Measurements from ENCODE around the gene CYB5A. TPM values are rescaled to one million over a fixed set of nuclear protein-coding genes. Genes with fewer than 3 reads are reported as not detected.
"Not testable (repeated sequence)": the region's sequence is repeated elsewhere in the genome, so short reads cannot be mapped to it uniquely, and the experiment has no call there.

The CYB5A gene
- total RNA-seq, 2 experiments from 2014 or later = 48.5 to 51.5 TPM

DNA sequence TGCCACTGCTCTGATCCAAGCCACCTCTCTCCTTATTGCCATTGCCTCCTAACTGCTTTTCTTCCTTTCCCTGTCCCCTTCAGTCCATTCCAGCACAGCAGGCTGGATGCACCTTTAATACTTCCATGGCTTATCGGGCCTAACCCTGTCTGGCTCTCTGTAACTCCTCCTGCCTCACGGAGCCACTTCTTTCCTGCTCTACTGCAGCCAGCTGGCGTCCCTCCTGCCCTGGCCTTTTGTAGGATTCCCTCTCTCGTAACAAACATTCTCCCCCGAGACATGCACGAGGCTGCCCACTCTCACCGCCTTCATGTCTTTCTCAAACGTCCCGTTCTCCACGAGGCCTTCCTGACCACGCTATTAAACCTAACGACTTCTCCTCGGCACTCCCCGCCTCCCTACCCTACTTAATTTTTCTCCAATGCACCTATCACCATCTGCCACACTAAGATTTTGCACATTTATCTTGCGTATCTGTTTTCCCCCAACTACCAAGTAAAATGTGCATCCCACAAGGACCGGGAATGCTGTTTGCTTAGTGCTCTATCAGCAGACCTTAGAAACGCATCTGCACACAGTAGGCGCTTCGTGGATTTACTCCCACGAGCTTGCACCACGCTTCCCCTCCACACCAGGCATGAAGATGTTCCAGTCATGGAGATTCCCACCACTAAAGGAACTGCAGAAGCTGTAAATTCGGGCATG lies 23.1 kb upstream of the CYB5A start:
- H3K9me3 Mint-ChIP-seq = no peaks in the 10 kb centered on the region
- H3K4me3 Mint-ChIP-seq = no peak overlapping the region
- H3K27ac Mint-ChIP-seq = no peak overlapping the region
- no peaks in the 10 kb centered on the region for H3K4me1 Mint-ChIP-seq
- no peak for DNase-seq
- H3K27me3 Mint-ChIP-seq = peaks cover 5% of the 10 kb centered on the region
- no peaks in the 10 kb centered on the region for H3K36me3 Mint-ChIP-seq

DNA sequence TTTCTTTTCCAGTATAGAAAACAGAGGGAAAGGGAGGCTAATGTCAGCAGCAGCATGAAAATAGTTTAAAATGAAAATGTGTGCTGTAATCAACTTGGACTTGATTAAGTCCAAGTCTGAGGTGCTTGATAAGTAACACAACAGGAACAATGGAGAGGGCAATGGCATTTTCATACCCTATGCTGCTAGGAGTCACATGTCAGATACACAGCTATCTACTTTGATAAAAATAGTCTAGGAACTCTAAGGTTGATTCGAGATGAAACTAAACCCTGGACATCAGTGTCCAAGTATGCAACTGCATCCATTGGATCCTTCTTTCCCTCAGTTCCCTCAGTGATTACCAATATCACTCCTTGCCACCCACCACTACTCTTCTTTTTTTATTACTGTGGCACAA lies 19.2 kb upstream of the CYB5A start:
- H3K36me3 Mint-ChIP-seq = no peaks in the 10 kb centered on the region
- no peaks in the 10 kb centered on the region for H3K9me3 Mint-ChIP-seq
- no peaks in the 10 kb centered on the region for H3K4me1 Mint-ChIP-seq
- H3K27me3 Mint-ChIP-seq = peaks cover 23% of the 10 kb centered on the region
- H3K27ac Mint-ChIP-seq = no peak overlapping the region
- H3K4me3 Mint-ChIP-seq = no peak overlapping the region
- no peak for DNase-seq

DNA sequence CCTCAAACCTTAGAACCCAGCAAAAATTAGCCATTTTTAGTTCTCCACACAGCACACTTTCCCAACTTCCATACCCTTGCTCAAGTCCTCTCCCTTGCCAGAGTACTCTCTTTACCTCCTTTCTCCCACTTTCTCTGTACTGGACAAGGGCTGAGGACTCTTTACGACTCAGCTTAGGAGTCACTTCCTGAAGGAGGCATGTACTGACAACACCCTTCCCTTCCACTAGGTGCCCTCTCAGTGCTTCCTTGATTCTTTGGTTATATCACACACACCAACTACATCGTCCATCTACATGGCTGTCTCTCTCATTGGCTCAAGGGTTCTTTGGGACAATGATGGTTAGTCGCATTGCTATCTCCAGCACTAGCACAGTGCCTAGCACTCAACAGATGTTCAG lies 18.6 kb upstream of the CYB5A start:
- no peaks in the 10 kb centered on the region for H3K36me3 Mint-ChIP-seq
- peaks cover 23% of the 10 kb centered on the region for H3K27me3 Mint-ChIP-seq
- no peaks in the 10 kb centered on the region for H3K4me1 Mint-ChIP-seq
- no peaks in the 10 kb centered on the region for H3K9me3 Mint-ChIP-seq
- no peak overlapping the region for H3K27ac Mint-ChIP-seq
- no peak overlapping the region for H3K4me3 Mint-ChIP-seq
- no peak for DNase-seq

DNA sequence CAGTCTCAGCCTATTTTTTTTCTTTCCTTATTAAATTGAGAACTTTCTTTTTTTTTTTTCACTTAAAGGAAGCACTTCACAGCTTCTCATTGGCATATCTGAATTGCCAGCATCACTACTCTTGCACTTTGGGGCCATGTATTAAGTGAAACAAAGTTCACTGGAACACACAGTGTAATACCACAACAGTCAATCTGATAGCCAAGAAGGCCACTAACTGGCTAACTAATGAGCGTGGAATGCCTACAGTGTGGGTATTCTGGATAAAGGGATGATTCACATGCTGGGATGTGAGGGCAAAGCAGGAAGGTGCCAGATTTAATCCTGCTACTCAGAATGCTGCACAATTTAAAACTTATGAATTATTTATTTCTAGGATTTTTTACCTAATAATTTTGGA lies 12.2 kb upstream of the CYB5A start:
- H3K27me3 Mint-ChIP-seq = peaks cover 41% of the 10 kb centered on the region

DNA sequence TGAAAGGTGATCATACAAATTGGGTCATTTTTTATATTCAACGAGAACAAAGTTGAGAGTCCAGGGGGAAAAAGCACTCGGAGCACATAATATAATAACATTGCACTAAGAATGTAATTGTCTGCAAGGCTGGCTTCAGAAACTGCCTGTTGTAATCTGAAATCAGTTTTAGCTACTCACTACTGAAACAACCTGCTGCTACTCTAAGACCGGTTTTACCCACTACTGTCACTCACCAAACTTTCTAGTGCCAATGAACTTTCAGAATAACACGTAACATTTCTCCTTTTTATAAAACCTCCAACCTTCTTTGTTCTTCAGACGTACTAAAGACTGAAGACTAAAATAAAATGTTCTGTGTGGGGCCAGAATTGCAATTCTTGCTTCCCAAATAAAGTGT lies 11.5 kb upstream of the CYB5A start:
- H3K27ac Mint-ChIP-seq = no peak overlapping the region
- H3K27me3 Mint-ChIP-seq = peaks cover 47% of the 10 kb centered on the region
- DNase-seq = no peak

More for the DNA sequence above, 12.2 kb upstream of the CYB5A start:
- no peaks in the 10 kb centered on the region for H3K36me3 Mint-ChIP-seq
- H3K4me1 Mint-ChIP-seq = no peaks in the 10 kb centered on the region
- no peaks in the 10 kb centered on the region for H3K9me3 Mint-ChIP-seq
- H3K4me3 Mint-ChIP-seq = no peak overlapping the region
- no peak overlapping the region for H3K27ac Mint-ChIP-seq
- no peak for DNase-seq

DNA sequence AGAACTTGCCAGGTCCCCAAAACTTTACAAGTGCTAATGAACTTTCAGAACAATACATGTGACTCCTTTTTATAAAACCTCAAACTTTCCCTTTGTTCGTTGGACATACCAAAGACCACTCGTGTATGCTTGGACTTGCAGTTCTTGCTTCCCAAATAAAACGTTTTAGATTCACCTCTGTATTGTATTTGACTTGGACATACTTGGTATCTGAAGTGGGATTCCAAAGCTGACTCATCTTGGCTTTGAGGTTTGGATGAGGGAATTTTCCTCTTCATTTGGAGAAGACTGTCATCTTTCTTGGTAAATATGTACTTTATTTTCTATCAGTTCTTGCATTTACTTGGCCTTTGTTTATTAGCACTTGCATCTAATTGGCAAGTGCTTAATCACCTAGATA lies 8.0 kb upstream of the CYB5A start:
- Mint-ChIP-seq H3K27me3 (peaks cover 30% of the 10 kb centered on the region), H3K4me3 (no peak overlapping the region), H3K9me3 (peaks cover 4% of the 10 kb centered on the region), H3K36me3 (peaks cover 2% of the 10 kb centered on the region), H3K27ac (no peak overlapping the region), H3K4me1 (no peaks in the 10 kb centered on the region)
- no peak for DNase-seq

More for the DNA sequence above, 11.5 kb upstream of the CYB5A start:
- Mint-ChIP-seq H3K36me3 (peaks cover 1% of the 10 kb centered on the region), H3K4me1 (no peaks in the 10 kb centered on the region), H3K4me3 (no peak overlapping the region), H3K9me3 (peaks cover 4% of the 10 kb centered on the region)

DNA sequence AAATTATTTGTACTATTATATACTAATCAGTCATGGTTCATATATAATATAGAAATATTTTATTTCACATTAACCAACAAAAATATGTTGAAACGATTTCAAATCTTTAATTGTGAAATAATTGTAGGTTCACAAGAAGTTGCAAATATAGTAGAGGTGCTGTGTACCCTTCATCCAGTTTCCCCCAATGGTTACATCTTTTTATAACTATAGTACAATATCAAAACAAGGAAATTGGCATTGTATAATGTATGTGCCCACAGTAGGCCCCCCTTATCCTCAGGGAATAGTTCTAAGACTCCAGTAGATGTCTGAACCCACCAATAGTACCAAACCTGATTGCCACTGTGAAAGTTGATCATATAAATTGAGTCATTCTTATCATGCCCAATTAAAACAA lies 7.4 kb upstream of the CYB5A start:
- Mint-ChIP-seq H3K27ac (no peak overlapping the region), H3K4me3 (no peak overlapping the region), H3K9me3 (peaks cover 4% of the 10 kb centered on the region), H3K27me3 (peaks cover 24% of the 10 kb centered on the region), H3K36me3 (peaks cover 2% of the 10 kb centered on the region), H3K4me1 (no peaks in the 10 kb centered on the region)
- DNase-seq = no peak

DNA sequence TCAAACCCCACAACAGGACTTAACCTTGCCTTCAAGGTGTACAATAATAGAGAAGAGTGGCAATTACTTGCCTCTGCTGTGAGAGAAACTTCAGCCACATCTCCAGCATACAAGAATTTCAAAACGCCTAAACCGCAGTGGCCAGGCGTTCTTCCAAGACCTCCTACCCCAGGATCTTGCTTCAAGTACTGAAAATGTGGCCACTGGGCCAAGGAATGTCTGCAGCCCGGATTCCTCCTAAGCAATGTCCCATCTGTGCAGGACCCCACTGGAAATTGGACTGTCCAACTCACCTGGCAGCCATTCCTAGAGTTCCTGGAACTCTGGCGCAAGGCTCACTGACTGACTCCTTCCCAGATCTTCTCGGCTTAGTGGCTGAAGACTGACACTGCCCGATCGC lies 2.8 kb upstream of the CYB5A start:
- Mint-ChIP-seq H3K4me3 (no peak overlapping the region), H3K27ac (no peak overlapping the region), H3K4me1 (peaks cover 6% of the 10 kb centered on the region), H3K36me3 (peaks cover 8% of the 10 kb centered on the region), H3K27me3 (peaks cover 6% of the 10 kb centered on the region), H3K9me3 (peaks cover 4% of the 10 kb centered on the region)
- DNase-seq = no peak

DNA sequence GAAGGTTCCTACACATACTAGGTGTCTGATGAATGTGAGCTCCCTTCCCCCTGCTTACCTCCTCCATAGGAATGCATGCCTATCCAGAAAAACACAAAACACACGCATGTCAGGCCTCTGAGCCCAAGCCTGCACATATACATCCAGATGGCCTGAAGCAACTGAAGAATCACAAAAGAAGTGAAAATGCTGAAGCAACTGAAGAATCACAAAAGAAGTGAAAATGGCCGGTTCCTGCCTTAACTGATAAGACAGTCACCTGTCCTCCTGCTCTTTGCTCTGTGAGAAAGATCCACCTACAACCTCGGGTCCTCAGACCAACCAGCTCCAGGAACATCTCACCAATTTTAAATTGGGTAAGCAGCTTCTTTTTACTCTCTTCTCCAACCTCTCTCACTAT lies 1.2 kb upstream of the CYB5A start:
- H3K4me1 Mint-ChIP-seq = peaks cover 11% of the 10 kb centered on the region

DNA sequence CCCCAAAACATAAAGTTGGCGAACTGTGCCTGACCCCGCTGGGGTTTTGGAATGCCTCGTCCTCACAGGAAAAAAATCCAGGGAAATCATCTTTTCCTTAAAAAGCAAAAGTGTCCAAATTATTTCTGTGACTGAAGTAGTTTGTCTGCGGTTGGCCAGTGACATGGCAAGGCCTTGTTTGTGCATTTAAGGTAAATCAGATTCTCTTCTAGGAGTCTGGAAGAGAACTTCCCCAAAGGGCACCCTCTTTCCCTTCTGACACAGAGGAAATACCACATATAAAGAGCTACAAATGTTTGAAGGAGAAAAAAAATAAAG lies 737 bp upstream of the CYB5A start:
- DNase-seq = no peak
- Mint-ChIP-seq H3K36me3 (peaks cover 5% of the 10 kb centered on the region), H3K4me3 (peak overlapping the region; percentile 92), H3K4me1 (peaks cover 11% of the 10 kb centered on the region), H3K9me3 (no peaks in the 10 kb centered on the region), H3K27me3 (no peaks in the 10 kb centered on the region), H3K27ac (peak overlapping the region; percentile 69)

More for the DNA sequence above, 1.2 kb upstream of the CYB5A start:
- not testable (repeated sequence) for H3K27me3 Mint-ChIP-seq, H3K27ac Mint-ChIP-seq, H3K36me3 Mint-ChIP-seq, H3K4me3 Mint-ChIP-seq, H3K9me3 Mint-ChIP-seq, DNase-seq

DNA sequence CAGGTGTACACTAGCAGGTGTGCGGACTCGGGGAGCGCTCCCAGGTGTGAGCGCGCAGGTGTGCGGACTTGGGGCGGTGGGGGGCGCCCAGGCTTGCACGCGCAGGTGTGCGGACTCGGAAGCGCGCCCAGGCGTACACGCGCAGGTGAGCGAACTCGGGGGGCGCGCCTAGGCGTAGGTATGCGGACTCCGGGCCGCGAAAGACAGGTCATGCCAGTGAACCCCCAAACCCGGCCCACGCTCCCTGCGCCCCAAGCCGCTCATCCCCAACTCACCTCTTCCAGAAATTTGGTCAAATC lies 342 bp downstream of the CYB5A start:
- Mint-ChIP-seq H3K27me3 (no peaks in the 10 kb centered on the region), H3K9me3 (no peaks in the 10 kb centered on the region), H3K4me1 (peaks cover 14% of the 10 kb centered on the region), H3K4me3 (peak overlapping the region; percentile 92), H3K27ac (peak overlapping the region; percentile 78), H3K36me3 (peaks cover 5% of the 10 kb centered on the region)
- DNase-seq = peak; percentile 6

DNA sequence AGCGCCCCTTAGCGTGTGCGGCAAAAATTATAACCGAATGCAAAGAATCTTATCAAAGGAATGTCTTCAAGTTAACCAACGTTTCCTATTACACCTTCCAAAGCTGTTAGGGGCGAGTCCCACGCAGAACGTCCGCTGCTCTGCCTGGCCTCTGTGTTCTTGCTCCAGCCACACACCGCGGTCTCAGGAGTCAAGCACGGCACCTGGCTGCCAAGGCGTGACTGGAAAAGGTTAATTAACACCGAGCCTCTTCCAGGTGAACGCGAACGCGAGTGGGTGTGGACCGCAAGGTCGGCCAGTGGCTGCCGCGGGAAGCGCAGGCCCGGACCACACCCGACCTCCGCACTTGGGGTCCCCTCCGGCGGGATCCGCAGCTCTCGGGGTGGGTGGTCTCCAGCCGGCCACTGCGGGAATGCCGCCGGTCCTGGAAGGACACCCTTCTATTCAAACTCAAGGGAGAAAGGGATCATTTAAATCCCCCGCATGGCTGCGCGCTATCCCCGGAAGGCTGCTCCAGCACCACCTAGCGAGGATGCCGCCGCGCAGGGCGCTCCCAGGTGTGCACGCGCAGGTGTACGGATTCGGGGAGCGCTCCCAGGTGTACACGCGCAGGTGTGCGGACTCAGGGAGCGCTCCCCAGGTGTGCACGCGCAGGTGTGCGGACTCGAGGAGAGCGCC lies 830 bp downstream of the CYB5A start:
- no peak for DNase-seq
- peaks cover 5% of the 10 kb centered on the region for H3K36me3 Mint-ChIP-seq
- H3K9me3 Mint-ChIP-seq = no peaks in the 10 kb centered on the region
- H3K27me3 Mint-ChIP-seq = no peaks in the 10 kb centered on the region
- H3K27ac Mint-ChIP-seq = no peak overlapping the region
- H3K4me3 Mint-ChIP-seq = peak overlapping the region; percentile 92
- peaks cover 14% of the 10 kb centered on the region for H3K4me1 Mint-ChIP-seq

DNA sequence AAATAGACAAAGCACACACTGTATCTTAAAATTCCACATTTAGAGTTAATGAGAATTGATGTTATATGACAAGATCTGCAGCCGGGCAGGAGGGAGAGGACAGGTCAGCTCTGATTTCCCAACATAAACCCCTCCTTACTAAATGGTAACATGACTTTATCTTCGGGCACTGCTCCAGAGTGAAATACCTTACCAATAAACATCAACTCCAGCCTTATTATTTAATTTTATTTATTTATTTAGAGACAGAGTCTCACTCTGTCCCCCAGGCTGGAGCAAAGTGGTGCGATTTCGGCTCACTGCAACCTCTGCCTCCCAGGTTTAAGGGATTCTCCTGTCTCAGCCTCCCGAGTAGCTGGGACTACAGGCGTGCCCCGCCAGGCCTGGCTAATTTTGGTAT lies 1.7 kb downstream of the CYB5A start:
- DNase-seq = no peak
- Mint-ChIP-seq H3K36me3 (peaks cover 5% of the 10 kb centered on the region), H3K9me3 (no peaks in the 10 kb centered on the region), H3K4me1 (peaks cover 14% of the 10 kb centered on the region), H3K4me3 (no peak overlapping the region), H3K27ac (no peak overlapping the region), H3K27me3 (no peaks in the 10 kb centered on the region)

DNA sequence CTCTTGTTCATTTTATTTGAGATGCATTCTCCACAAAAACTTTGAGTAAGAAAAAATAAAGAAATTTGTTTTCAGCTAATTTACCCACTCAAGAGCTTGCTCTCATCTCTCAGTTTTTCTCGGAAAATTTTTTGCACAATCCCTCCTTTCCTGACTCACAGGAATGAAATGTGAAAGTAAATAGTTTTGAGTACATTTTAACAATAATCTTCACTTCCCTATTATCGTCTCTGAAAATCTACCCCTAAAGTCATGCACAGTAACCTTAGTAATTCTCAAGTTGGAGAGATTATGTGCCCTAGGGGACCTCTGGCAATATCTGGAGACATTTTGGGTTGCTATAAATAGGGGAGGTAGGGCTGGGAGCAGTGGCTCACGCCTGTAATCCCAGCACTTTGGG lies 2.6 kb downstream of the CYB5A start:
- Mint-ChIP-seq H3K9me3 (no peaks in the 10 kb centered on the region), H3K36me3 (peaks cover 5% of the 10 kb centered on the region), H3K4me3 (no peak overlapping the region), H3K27me3 (no peaks in the 10 kb centered on the region), H3K4me1 (peaks cover 14% of the 10 kb centered on the region), H3K27ac (no peak overlapping the region)
- DNase-seq = no peak

DNA sequence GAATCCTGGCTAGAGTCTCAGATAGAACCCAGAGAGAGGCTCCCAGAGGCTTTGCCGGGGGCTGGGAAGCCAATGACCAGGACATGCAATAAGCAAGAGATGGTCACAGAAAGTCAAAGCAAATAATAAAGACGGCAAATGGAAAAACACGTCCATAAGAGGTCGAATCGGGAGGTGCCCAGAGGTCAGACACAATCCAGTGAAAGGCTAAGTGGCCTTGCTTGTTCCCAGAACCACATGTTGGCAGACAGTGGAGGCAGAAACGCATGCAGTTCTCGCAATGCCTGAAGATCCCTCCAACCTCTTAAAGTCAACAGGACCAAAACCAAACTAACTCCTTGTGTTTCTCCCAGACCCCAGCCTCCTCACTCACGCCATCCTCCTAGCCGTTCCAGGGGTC lies 3.0 kb downstream of the CYB5A start:
- no peak for DNase-seq
- Mint-ChIP-seq H3K4me1 (peaks cover 15% of the 10 kb centered on the region), H3K27me3 (no peaks in the 10 kb centered on the region), H3K36me3 (peaks cover 5% of the 10 kb centered on the region), H3K4me3 (no peak overlapping the region), H3K9me3 (no peaks in the 10 kb centered on the region), H3K27ac (no peak overlapping the region)

DNA sequence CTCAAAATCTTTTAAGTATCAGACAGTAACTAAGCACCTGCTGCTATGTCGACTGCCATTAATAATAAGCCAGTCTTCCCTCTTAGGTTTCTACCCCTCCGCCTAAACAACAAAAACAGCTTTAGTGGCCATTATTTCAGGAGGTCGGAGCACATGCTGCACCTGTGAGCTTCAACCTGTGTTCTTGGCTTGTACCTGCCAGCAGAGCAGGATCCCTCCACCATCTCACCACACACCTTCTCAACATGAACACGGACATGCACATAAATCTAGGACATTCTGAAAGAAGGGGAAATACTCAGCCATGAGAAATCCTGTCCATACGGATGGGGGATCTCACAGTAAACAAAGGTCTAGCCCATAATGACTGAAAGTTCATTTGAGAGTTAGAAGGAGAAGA lies 3.7 kb downstream of the CYB5A start:
- H3K9me3 Mint-ChIP-seq = no peaks in the 10 kb centered on the region
- H3K27me3 Mint-ChIP-seq = no peaks in the 10 kb centered on the region
- H3K36me3 Mint-ChIP-seq = peaks cover 5% of the 10 kb centered on the region
- no peak overlapping the region for H3K27ac Mint-ChIP-seq
- no peak overlapping the region for H3K4me3 Mint-ChIP-seq
- no peak for DNase-seq
- peaks cover 22% of the 10 kb centered on the region for H3K4me1 Mint-ChIP-seq

Data from activated naive CD8-positive, alpha-beta T cell treated with anti-CD3 and anti-CD28 coated beads for 36 hours (primary cell).